GM23338 (cell line): ENCODE data around the gene GALC. TPM values are rescaled to one million over a fixed set of nuclear protein-coding genes. Genes with fewer than 3 reads are reported as not detected.

Experiments
- ATAC-seq: fragments of 200-7000 bp; cut with Tn5 transposase; 3 replicates; pipeline ENCODE4 v1.9.1; 2020
- DNase-seq: peaks from one replicate; pipeline ENCODE4 v3.0.0-alpha.2; 2015; ENCODE audit warnings: low spot score
- H2AFZ ChIP-seq: fragments of 200-600 bp; sonication (generic); 2 replicates; pipeline ENCODE4 v1.8.0; 2016; ENCODE audit warnings: antibody characterized with exemption, mild to moderate bottlenecking, moderate library complexity
- H3F3A ChIP-seq: fragments of 200-600 bp; sonication (generic); replicated peaks from 2 replicates; pipeline ENCODE4 v1.8.0; 2017; ENCODE audit warnings: antibody characterized with exemption, mixed run types, low read depth
- H3K27ac ChIP-seq: fragments of 200-600 bp; sonication (generic); 2 replicates; pipeline ENCODE4 v1.6.1; 2016; ENCODE audit warnings: low read depth
- H3K27me3 ChIP-seq: fragments of 200-600 bp; sonication (generic); 2 replicates; pipeline ENCODE4 v1.8.0; 2016; ENCODE audit warnings: mild to moderate bottlenecking, mixed run types, moderate library complexity; ENCODE audit not compliant: insufficient read depth
- H3K36me3 ChIP-seq: fragments of 200-600 bp; sonication (generic); 2 replicates; pipeline ENCODE4 v1.8.0; 2016; ENCODE audit warnings: mild to moderate bottlenecking; ENCODE audit not compliant: insufficient read depth
- H3K4me1 ChIP-seq: fragments of 200-600 bp; sonication (generic); 2 replicates; pipeline ENCODE4 v1.8.0; 2016; ENCODE audit warnings: mild to moderate bottlenecking, moderate library complexity; ENCODE audit not compliant: insufficient read depth
- H3K4me2 ChIP-seq: fragments of 200-600 bp; sonication (generic); 2 replicates; pipeline ENCODE4 v1.7.1; 2017; ENCODE audit warnings: mixed run types
- H3K4me3 ChIP-seq: fragments of 200-600 bp; sonication (generic); 2 replicates; pipeline ENCODE4 v1.6.1; 2016; ENCODE audit warnings: mixed run types
- H3K79me2 ChIP-seq: fragments of 200-600 bp; sonication (generic); replicated peaks from 2 replicates; pipeline ENCODE4 v1.8.0; 2017; ENCODE audit warnings: mild to moderate bottlenecking; ENCODE audit not compliant: insufficient read depth
- H3K9me2 ChIP-seq: fragments of 200-600 bp; sonication (generic); 2 replicates; pipeline ENCODE4 v1.8.0; 2017; ENCODE audit not compliant: insufficient read depth
- H4K20me1 ChIP-seq: fragments of 200-600 bp; sonication (generic); replicated peaks from 2 replicates; pipeline ENCODE4 v1.8.0; 2017; ENCODE audit warnings: mild to moderate bottlenecking; ENCODE audit not compliant: insufficient read depth
- H3K27ac Mint-ChIP-seq: 2 replicates; pipeline ENCODE4 v1.8.0; 2020; ENCODE audit warnings: inconsistent platforms, mild to moderate bottlenecking, moderate library complexity, mixed read lengths
- H3K27me3 Mint-ChIP-seq: 3 replicates; pipeline ENCODE4 v1.8.0; 2022; ENCODE audit warnings: low read depth, mild to moderate bottlenecking, moderate library complexity, mixed read lengths, inconsistent platforms; ENCODE audit not compliant: insufficient read depth, poor library complexity
- H3K36me3 Mint-ChIP-seq: 3 replicates; pipeline ENCODE4 v1.8.0; 2021; ENCODE audit warnings: low read depth, mild to moderate bottlenecking, inconsistent platforms, moderate library complexity, mixed read lengths
- H3K4me1 Mint-ChIP-seq: 3 replicates; pipeline ENCODE4 v1.8.0; 2020; ENCODE audit warnings: mild to moderate bottlenecking, inconsistent platforms, mixed read lengths
- H3K4me3 Mint-ChIP-seq: 3 replicates; pipeline ENCODE4 v1.8.0; 2021; ENCODE audit warnings: moderate library complexity, mild to moderate bottlenecking, inconsistent platforms, mixed read lengths
- H3K9me3 Mint-ChIP-seq: 3 replicates; pipeline ENCODE4 v1.8.0; 2020; ENCODE audit warnings: moderate library complexity, mild to moderate bottlenecking, inconsistent platforms, mixed read lengths
- ETS1 ChIP-seq: IDR thresholded peaks from 2 replicates; pipeline ENCODE4 v1.6.1; 2016; ENCODE audit warnings: antibody characterized with exemption
- ZNF114 ChIP-seq: fragments of 250-450 bp; sonication (Bioruptor Pico); IDR thresholded peaks from 2 replicates; pipeline ENCODE4 v1.5.0; 2020; ENCODE audit warnings: mild to moderate bottlenecking, moderate library complexity
- polyA plus RNA-seq: library from polyadenylated mRNA; unstranded; fragments of >200 nt; fragmentation: Nextera tagmentation; extraction: Ambion mirVana; gene quantifications from 2 replicates; pipeline ENCODE4 v1.2.1, GENCODE V29; 2016
- total RNA-seq: library from RNA; depleted of rRNA; stranded (reverse); fragments of >200 nt; shearing (Covaris generic); gene quantifications from 2 replicates; pipeline ENCODE4 v1.2.3, GENCODE V29; 2014
- TF ChIP-seq, protein P1 (sequence below): fragments of 250-450 bp; sonication (Bioruptor Pico); IDR thresholded peaks from 2 replicates; pipeline ENCODE4 v1.5.0; 2020; ENCODE audit warnings: mild to moderate bottlenecking, moderate library complexity
- TF ChIP-seq, protein P2 (sequence below), 2 experiments: fragments of 200-600 bp in 1 of 2; sonication (generic) in 1 of 2; conservative IDR thresholded peaks; 2 replicates each; pipeline versions ENCODE4 v1.5.1 to v1.6.1; 2016 to 2017; ENCODE audit warnings: antibody characterized with exemption in 2 of 2, low read depth in 2 of 2, mild to moderate bottlenecking in 2 of 2, moderate library complexity in 1 of 2

Gene GALC
- total and polyA plus RNA-seq, 2 experiments from 2014 or later = 3.4 to 12.9 TPM

DNA sequence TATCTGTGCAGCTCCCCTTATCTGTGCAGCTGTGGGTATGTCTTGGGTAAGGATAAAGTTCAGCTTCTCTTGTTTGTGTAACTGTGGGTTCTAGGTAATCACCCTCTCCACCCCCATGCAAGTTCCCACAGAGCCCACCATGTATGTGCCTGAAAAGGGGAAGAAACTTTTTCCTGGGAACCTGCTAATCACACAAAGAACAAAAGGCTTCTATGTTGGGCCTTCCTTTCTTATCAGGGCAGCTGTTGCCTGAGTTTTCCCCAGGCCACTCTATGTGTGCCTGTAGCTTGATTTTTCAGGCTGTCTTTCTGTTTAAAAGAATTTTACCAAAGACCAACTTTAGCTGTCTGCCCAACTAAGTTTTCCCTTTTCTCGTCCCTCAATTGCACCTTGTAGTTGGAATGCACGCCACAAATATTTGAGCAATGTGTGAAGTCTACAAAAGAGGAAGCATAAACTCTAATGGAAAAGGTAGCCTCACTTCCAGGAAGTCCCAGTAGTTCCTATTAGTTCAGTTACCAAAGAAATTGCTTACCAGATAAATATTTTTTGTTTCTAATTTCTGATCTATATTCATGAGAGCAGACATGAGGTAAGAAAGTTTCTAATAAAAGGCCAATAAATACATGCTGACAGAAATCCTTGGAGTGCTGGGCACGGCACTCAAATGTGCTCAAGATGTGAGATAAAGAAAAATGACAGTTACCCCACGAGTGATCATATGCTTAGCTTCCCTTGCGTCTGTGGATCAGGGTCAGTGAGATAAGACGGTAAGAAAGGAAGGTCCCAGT is 2.7 kb upstream of the GALC start (continued):
- TF ChIP-seq, protein P1, sequence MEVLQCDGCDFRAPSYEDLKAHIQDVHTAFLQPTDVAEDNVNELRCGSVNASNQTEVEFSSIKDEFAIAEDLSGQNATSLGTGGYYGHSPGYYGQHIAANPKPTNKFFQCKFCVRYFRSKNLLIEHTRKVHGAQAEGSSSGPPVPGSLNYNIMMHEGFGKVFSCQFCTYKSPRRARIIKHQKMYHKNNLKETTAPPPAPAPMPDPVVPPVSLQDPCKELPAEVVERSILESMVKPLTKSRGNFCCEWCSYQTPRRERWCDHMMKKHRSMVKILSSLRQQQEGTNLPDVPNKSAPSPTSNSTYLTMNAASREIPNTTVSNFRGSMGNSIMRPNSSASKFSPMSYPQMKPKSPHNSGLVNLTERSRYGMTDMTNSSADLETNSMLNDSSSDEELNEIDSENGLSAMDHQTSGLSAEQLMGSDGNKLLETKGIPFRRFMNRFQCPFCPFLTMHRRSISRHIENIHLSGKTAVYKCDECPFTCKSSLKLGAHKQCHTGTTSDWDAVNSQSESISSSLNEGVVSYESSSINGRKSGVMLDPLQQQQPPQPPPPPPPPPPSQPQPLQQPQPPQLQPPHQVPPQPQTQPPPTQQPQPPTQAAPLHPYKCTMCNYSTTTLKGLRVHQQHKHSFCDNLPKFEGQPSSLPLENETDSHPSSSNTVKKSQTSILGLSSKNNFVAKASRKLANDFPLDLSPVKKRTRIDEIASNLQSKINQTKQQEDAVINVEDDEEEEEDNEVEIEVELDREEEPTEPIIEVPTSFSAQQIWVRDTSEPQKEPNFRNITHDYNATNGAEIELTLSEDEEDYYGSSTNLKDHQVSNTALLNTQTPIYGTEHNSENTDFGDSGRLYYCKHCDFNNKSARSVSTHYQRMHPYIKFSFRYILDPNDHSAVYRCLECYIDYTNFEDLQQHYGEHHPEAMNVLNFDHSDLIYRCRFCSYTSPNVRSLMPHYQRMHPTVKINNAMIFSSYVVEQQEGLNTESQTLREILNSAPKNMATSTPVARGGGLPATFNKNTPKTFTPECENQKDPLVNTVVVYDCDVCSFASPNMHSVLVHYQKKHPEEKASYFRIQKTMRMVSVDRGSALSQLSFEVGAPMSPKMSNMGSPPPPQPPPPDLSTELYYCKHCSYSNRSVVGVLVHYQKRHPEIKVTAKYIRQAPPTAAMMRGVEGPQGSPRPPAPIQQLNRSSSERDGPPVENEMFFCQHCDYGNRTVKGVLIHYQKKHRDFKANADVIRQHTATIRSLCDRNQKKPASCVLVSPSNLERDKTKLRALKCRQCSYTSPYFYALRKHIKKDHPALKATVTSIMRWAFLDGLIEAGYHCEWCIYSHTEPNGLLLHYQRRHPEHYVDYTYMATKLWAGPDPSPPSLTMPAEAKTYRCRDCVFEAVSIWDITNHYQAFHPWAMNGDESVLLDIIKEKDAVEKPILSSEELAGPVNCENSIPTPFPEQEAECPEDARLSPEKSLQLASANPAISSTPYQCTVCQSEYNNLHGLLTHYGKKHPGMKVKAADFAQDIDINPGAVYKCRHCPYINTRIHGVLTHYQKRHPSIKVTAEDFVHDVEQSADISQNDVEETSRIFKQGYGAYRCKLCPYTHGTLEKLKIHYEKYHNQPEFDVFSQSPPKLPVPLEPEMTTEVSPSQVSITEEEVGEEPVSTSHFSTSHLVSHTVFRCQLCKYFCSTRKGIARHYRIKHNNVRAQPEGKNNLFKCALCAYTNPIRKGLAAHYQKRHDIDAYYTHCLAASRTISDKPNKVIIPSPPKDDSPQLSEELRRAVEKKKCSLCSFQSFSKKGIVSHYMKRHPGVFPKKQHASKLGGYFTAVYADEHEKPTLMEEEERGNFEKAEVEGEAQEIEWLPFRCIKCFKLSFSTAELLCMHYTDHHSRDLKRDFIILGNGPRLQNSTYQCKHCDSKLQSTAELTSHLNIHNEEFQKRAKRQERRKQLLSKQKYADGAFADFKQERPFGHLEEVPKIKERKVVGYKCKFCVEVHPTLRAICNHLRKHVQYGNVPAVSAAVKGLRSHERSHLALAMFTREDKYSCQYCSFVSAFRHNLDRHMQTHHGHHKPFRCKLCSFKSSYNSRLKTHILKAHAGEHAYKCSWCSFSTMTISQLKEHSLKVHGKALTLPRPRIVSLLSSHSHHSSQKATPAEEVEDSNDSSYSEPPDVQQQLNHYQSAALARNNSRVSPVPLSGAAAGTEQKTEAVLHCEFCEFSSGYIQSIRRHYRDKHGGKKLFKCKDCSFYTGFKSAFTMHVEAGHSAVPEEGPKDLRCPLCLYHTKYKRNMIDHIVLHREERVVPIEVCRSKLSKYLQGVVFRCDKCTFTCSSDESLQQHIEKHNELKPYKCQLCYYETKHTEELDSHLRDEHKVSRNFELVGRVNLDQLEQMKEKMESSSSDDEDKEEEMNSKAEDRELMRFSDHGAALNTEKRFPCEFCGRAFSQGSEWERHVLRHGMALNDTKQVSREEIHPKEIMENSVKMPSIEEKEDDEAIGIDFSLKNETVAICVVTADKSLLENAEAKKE (CRISPR knock-in tag) = no peak
- TF ChIP-seq ETS1 = no peak

DNA sequence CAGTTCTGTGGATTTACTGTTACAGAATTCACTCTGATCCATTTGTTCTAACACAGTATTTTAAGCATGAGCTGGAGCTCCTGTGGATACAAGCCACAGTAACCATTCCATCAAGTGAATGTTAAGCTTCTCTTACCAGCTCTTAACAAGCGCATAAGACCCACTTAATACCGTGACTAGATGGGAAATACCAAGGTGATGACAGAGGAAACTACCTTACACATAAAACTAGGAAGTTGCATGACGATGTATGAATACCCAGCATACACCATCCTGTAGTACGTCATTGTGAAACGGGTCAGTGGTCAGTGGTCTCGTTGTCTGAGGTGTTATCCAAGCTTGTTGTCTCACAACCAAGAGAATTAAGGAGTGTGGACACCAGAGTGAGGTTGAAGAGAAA is 2.0 kb upstream of the GALC start:
- H3K27ac Mint-ChIP-seq = no peak overlapping the region

More for the DNA sequence above, 2.0 kb upstream of the GALC start:
- 0 out of 2 replicates have a peak, but pooled peaks cover 2% of the 10 kb centered on the region for H3F3A ChIP-seq
- no peak overlapping the region for H2AFZ ChIP-seq
- DNase-seq (no peak), ATAC-seq (no peak)
- Mint-ChIP-seq H3K4me3 (no peak overlapping the region), H3K9me3 (no peaks in the 10 kb centered on the region; the same call in 2 of the 3 replicates), H3K36me3 (no peaks in the 10 kb centered on the region), H3K4me1 (peaks cover 12% of the 10 kb centered on the region; the same call in 2 of the 3 replicates), H3K27me3 (peaks cover 7% of the 10 kb centered on the region)
- H3K4me1 ChIP-seq = peaks cover 5% of the 10 kb centered on the region; the same call in 1 of the 2 replicates
- TF ChIP-seq, protein P2, sequence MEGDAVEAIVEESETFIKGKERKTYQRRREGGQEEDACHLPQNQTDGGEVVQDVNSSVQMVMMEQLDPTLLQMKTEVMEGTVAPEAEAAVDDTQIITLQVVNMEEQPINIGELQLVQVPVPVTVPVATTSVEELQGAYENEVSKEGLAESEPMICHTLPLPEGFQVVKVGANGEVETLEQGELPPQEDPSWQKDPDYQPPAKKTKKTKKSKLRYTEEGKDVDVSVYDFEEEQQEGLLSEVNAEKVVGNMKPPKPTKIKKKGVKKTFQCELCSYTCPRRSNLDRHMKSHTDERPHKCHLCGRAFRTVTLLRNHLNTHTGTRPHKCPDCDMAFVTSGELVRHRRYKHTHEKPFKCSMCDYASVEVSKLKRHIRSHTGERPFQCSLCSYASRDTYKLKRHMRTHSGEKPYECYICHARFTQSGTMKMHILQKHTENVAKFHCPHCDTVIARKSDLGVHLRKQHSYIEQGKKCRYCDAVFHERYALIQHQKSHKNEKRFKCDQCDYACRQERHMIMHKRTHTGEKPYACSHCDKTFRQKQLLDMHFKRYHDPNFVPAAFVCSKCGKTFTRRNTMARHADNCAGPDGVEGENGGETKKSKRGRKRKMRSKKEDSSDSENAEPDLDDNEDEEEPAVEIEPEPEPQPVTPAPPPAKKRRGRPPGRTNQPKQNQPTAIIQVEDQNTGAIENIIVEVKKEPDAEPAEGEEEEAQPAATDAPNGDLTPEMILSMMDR (conservative IDR thresholded peaks at IDR 0.05; ENCODE audit: low read depth in 2 of 2) = no peak
- no peak for TF ChIP-seq ZNF114 (CRISPR knock-in tag)
- H3K79me2 ChIP-seq = no peaks in the 10 kb centered on the region
- H3K4me2 ChIP-seq = no peak overlapping the region
- H4K20me1 ChIP-seq = no peaks in the 10 kb centered on the region
- no peaks in the 10 kb centered on the region for H3K36me3 ChIP-seq
- H3K4me3 ChIP-seq = no peak overlapping the region
- H3K27ac ChIP-seq = no peak overlapping the region
- H3K9me2 ChIP-seq = no peaks in the 10 kb centered on the region; the same call in 1 of the 2 replicates
- H3K27me3 ChIP-seq = no peaks in the 10 kb centered on the region
